AG09309 (cell line): ENCODE measurements around the gene SREK1.

Experiments
- DNase-seq: peaks from one replicate; pipeline ENCODE4 v3.0.0-alpha.2; 2010; ENCODE audit warnings: low read depth
- H3K4me3 ChIP-seq: 2 replicates; pipeline ENCODE4 v1.5.1; 2011; ENCODE audit warnings: mild to moderate bottlenecking, low read depth, low read length, moderate library complexity; ENCODE audit not compliant: control insufficient read depth
- CTCF ChIP-seq: IDR thresholded peaks from 2 replicates; pipeline ENCODE4 v1.5.1; 2011; ENCODE audit warnings: mild to moderate bottlenecking, low read depth, low read length, inconsistent platforms; ENCODE audit not compliant: insufficient read depth, control insufficient read depth; ENCODE audit errors: missing control alignments

The SREK1 gene

DNA sequence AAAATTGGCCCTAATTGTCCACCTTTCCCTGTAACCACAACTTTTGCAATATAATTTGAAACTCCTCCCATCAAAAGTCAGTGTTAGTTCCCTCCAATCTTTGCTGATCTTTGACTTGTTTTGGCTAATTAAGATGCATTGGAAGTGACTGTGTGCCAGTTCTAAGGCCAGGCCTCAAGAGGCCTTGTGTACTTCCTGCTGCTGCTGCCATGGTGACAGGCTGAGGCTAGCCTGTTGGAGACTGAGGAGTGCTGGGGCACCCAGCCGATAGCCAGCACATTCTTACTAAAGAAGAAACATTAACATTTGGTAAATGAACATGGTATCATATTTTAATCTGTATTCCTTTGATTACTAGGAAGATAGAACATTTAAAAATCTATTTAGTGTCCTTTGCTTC lies 86.5 kb downstream of the SREK1 start:
- TF ChIP-seq CTCF: no peak
- no peak for DNase-seq
- H3K4me3 ChIP-seq: no peak overlapping the region

DNA sequence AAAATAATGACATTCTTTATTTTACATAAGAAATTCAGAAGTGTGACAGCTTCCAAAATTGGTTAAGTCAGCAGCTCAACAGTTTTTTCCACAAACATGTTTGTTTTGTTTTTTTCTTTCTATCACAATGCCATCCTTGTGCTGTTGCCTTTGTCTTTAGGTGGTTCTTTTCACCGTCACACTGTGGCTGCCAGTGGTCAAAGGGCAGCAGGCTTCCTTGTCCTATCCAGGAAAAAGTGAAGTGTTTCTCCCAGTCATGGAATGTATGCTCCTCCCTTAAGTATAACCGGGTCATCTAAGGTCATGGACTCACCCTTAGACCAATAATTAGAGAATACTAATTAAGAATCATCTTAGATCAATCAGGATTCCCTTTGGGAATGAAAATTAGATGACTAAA lies 87.4 kb downstream of the SREK1 start:
- no peak for DNase-seq
- no peak for TF ChIP-seq CTCF
- H3K4me3 ChIP-seq: no peak overlapping the region

DNA sequence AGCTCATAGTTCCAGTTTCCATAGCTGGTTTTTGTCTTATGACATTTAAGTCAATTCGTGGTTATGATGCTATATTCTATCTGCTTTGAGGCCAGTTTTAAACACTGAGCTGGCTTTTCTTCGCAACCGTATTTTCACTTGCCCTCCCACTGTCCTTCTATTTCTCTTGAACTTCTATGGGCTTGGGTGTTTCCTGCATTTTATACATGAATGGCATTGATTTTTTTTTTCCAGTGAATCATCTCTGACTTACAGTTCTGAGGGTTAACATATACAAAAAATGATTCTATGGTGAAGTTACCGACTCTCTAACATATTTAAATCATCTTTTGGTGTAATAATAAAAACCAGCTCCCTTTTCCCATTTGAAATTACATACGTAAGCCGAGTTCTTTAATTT lies 88.2 kb downstream of the SREK1 start:
- H3K4me3 ChIP-seq: no peak overlapping the region
- no peak for DNase-seq
- TF ChIP-seq CTCF: no peak

- DNase-seq: no peak
- TF ChIP-seq CTCF: no peak
- no peak overlapping the region for H3K4me3 ChIP-seq
These were observed 88.8 kb downstream of the SREK1 start for GRCh38 chr5:66232706-66233445.
